Natural killer cell (primary cell): Measurements from ENCODE around the gene MACO1. TPM values are rescaled to one million over a fixed set of nuclear protein-coding genes. Genes with fewer than 3 reads are reported as not detected.
"Not testable (repeated sequence)": the region's sequence is repeated elsewhere in the genome, so short reads cannot be mapped to it uniquely, and the experiment has no call there.

Experiments used
- ATAC-seq, 3 donors: fragments of 150-1000 bp in 2 of 3; fragments of 200-7000 bp in 1 of 3; cut with Tn5 transposase; 1 replicate in 1 of 3; 2 replicates in 2 of 3; pipeline ENCODE4 v1.10.0; 2021; ENCODE audit warnings: mild to moderate bottlenecking in 2 of 3, moderate library complexity in 2 of 3
- DNase-seq, 2 donors: peaks; one replicate each; pipeline versions ENCODE4 v3.0.0 to v3.0.0-alpha.2; 2013 to 2021; ENCODE audit warnings: mixed read lengths in 1 of 2
- H3K27ac ChIP-seq: one replicate; pipeline ENCODE4 v1.5.1; 2013; ENCODE audit warnings: mild to moderate bottlenecking, low read length
- H3K27me3 ChIP-seq: one replicate; pipeline ENCODE4 v1.6.1; 2013; ENCODE audit warnings: low read length; ENCODE audit not compliant: control insufficient read depth, insufficient read depth
- H3K36me3 ChIP-seq: one replicate; pipeline ENCODE4 v1.6.1; 2013; ENCODE audit warnings: low read length; ENCODE audit not compliant: control insufficient read depth, insufficient read depth
- H3K4me1 ChIP-seq: one replicate; pipeline ENCODE4 v1.6.1; 2013; ENCODE audit warnings: low read length; ENCODE audit not compliant: control insufficient read depth, insufficient read depth
- H3K4me3 ChIP-seq: one replicate; pipeline ENCODE4 v1.5.1; 2013; ENCODE audit warnings: low read length
- H3K9me3 ChIP-seq: one replicate; pipeline ENCODE4 v1.6.1; 2013; ENCODE audit warnings: low read length; ENCODE audit not compliant: control insufficient read depth, insufficient read depth
- H3K27ac Mint-ChIP-seq, 2 donors: one replicate each; pipeline ENCODE4 v1.8.0; 2022; ENCODE audit warnings: mild to moderate bottlenecking in 2 of 2, mixed read lengths in 2 of 2, moderate library complexity in 1 of 2
- H3K27me3 Mint-ChIP-seq, 2 donors: one replicate each; pipeline ENCODE4 v1.8.0; 2022; ENCODE audit warnings: low read depth in 2 of 2, mixed read lengths in 2 of 2
- H3K36me3 Mint-ChIP-seq: one replicate; pipeline ENCODE4 v1.8.0; 2022; ENCODE audit warnings: mixed read lengths
- H3K4me1 Mint-ChIP-seq, 2 donors: one replicate each; pipeline ENCODE4 v1.8.0; 2022; ENCODE audit warnings: mixed read lengths in 2 of 2
- H3K4me3 Mint-ChIP-seq: one replicate; pipeline ENCODE4 v1.8.0; 2022; ENCODE audit warnings: mild to moderate bottlenecking, moderate library complexity, mixed read lengths
- H3K9me3 Mint-ChIP-seq, 2 donors: one replicate each; pipeline ENCODE4 v1.8.0; 2022; ENCODE audit warnings: mixed read lengths in 2 of 2
- WGBS: methylation state at CpG from one replicate; pipeline ENCODE4 v1.1.7; 2013; ENCODE audit warnings: missing lambda C conversion rate; ENCODE audit not compliant: insufficient coverage; 5-methylcytosine and 5-hydroxymethylcytosine counted together
- intact Hi-C: fragments of 100-400 bp; cut with micrococcal nuclease; formaldehyde crosslinking; loops from one replicate; pipeline ENCODE4 v1.14.2; 2022
- total RNA-seq, 4 donors: library from RNA; stranded (reverse); fragments of 120-200 nt in 1 of 4; gene quantifications; one replicate each; pipeline versions ENCODE4 v1.2.3 to v1.2.4, GENCODE V29; 2013 to 2022
- TF ChIP-seq, protein P1 (sequence below): fragments of 200-600 bp; IDR thresholded peaks from one replicate; pipeline ENCODE4 v1.8.0; 2022; ENCODE audit warnings: antibody characterized with exemption

Gene MACO1
- total RNA-seq, 3 donors from 2014 or later (not counting 1 experiment from before 2014, with no cell fraction given) = 15.9 to 19.6 (median 16.9) TPM

DNA sequence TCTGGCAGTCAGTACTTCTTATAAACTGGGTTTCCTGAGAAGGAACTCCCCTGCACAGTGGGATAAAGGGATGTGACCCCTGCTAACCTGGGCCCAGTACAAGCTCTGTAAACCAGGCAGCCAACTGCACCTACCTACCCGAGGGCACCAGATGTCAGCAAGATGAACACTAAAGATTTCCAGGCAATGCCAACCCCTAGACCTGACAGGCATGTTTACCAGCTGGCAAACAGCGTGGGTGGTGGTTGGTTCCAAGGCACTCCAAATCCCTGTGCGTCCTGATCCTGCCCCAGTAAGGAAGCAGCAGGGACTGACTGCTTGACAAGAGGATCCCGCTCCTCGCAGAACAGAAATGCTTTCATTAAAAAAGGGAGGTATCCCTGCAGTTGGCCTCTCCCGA lies 7.5 kb upstream of the MACO1 start:
- 91% methylated on average over 5 of the region's 6 CpGs for WGBS
- peaks cover 9 to 18% of the 10 kb centered on the region in 2 donors for H3K27me3 Mint-ChIP-seq
- DNase-seq, H3K9me3 ChIP-seq, H3K27ac ChIP-seq, H3K4me1 Mint-ChIP-seq, intact Hi-C loops, H3K27me3 ChIP-seq, H3K4me3 ChIP-seq, H3K4me1 ChIP-seq, ATAC-seq, H3K4me3 Mint-ChIP-seq, H3K27ac Mint-ChIP-seq, H3K9me3 Mint-ChIP-seq, H3K36me3 ChIP-seq, H3K36me3 Mint-ChIP-seq: not testable (repeated sequence)

DNA sequence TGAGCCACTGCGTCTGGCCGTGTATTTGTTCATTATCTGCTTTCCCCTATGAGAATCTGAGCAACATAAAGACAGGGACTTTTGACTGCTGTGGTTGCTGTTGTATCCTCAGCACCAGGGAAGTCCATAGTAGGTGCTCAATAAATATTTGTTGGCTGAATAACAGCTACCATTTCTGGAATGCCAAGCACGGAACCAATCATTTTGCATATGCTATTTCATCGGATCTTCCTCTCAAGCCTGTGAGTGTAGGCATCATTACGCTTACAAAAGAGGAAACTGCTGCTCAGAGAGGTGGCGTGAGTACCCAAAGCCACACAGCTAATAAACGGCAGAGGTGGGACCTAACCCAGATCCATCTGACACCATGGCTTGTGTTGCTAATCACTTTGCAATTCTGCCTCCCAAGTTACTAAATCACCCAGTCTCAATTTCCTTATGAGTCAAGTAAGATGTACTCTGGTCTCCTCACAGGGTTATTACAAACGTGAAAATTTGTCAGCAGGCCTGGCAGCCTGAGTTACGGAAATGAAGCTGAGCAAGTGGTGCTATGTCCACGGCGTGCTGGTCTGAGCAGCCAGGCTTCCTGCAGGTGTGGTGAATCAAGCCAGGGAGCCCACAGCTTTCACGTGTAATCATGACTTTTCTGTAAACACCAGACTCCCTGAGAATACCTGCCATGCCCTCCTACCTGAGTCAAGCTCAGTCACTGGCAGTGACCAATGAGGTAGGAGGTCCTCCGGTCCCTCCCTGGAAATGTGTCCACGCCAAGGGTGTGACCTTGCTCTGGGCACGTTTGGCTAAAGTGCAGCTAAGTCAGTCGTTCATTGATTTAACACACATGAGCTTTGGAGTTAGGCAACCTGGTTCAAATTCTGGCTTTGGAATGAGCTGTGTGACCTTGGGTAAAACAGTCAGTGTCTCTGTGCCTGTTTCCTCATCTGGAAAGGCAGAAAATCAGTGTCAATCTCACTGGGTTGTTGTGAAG lies 5.3 kb upstream of the MACO1 start:
- no peak overlapping the region for H3K4me3 ChIP-seq
- Mint-ChIP-seq H3K4me3 (no peak overlapping the region), H3K27me3 (peaks cover 9 to 11% of the 10 kb centered on the region in 2 donors), H3K36me3 (no peaks in the 10 kb centered on the region), H3K4me1 (peaks cover 2 to 3% of the 10 kb centered on the region in 2 donors), H3K9me3 (no peaks in the 10 kb centered on the region), H3K27ac (no peak overlapping the region)
- intact Hi-C loops = no loop called here
- H3K4me1 ChIP-seq = no peaks in the 10 kb centered on the region
- no peaks in the 10 kb centered on the region for H3K27me3 ChIP-seq
- DNase-seq (no peak), ATAC-seq (no peak)
- H3K36me3 ChIP-seq = no peaks in the 10 kb centered on the region
- 88% methylated on average over 16 of the region's 16 CpGs for WGBS
- no peaks in the 10 kb centered on the region for H3K9me3 ChIP-seq
- TF ChIP-seq, protein P1, sequence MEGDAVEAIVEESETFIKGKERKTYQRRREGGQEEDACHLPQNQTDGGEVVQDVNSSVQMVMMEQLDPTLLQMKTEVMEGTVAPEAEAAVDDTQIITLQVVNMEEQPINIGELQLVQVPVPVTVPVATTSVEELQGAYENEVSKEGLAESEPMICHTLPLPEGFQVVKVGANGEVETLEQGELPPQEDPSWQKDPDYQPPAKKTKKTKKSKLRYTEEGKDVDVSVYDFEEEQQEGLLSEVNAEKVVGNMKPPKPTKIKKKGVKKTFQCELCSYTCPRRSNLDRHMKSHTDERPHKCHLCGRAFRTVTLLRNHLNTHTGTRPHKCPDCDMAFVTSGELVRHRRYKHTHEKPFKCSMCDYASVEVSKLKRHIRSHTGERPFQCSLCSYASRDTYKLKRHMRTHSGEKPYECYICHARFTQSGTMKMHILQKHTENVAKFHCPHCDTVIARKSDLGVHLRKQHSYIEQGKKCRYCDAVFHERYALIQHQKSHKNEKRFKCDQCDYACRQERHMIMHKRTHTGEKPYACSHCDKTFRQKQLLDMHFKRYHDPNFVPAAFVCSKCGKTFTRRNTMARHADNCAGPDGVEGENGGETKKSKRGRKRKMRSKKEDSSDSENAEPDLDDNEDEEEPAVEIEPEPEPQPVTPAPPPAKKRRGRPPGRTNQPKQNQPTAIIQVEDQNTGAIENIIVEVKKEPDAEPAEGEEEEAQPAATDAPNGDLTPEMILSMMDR = no peak
- no peak overlapping the region for H3K27ac ChIP-seq

DNA sequence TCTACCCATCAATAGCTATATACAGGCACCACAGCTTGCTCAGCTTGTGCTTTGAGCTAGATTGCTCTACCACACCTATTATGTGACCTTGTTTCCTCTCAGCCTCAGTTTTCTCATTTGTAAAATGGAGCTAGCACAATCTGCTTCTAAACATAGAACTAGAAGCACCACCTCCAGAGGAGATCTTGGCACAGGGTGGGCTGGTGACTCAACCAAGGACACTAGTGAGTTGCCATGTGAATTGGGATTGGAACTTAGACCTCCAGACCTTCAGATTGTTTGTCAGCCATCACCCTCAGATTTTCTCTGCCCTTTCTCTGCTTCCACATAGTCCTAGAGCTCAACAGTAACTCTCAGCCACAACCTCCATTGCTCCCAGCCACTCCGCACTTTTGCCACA lies 3.0 kb upstream of the MACO1 start:
- ATAC-seq (no peak), DNase-seq (no peak)
- peaks cover 9 to 11% of the 10 kb centered on the region in 2 donors for H3K27me3 Mint-ChIP-seq
- WGBS = 100% methylated on average over 1 of the region's 1 CpG
- H3K36me3 Mint-ChIP-seq = no peaks in the 10 kb centered on the region
- peaks cover 17 to 18% of the 10 kb centered on the region in 2 donors for H3K4me1 Mint-ChIP-seq
- no peaks in the 10 kb centered on the region for H3K9me3 ChIP-seq
- no peaks in the 10 kb centered on the region for H3K9me3 Mint-ChIP-seq
- H3K36me3 ChIP-seq = no peaks in the 10 kb centered on the region
- TF ChIP-seq, protein P1 = no peak
- H3K27ac Mint-ChIP-seq = no peak overlapping the region
- intact Hi-C loops = no loop called here
- no peak overlapping the region for H3K27ac ChIP-seq
- no peak overlapping the region for H3K4me3 ChIP-seq
- no peaks in the 10 kb centered on the region for H3K27me3 ChIP-seq
- no peak overlapping the region for H3K4me3 Mint-ChIP-seq
- peaks cover 4% of the 10 kb centered on the region for H3K4me1 ChIP-seq

DNA sequence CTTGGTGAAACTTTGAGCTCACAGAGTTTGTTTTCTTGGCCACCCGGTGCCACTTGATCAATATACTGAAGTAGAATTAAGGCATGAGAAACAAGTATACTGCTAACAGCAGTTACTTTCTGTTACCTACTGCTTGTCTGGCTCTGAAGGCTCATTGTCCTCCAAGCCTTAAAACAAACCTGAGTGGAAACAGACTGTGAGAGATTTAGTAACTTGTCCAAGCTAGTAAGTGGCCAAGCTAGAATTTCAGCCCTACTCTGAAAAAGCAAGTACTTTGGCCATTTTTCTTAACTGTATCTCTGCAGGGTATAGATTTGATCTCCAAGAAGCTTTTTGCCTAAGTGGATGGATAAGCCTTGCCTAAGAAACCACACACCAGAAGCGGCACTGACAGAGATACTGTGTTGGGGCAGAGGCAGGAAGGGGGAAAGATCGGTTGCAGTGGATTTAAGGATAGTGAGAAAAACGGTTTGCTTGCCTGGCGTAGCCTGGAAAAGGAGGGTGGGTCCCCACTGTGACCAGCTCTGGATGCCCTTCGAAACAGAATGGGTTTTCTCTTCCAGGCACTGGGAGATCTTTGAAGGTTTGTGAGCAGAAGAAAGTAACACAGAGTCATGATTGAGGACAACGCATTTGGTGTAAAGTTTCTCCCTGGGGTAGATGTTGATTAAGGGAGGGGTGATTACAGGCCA lies 2.1 kb upstream of the MACO1 start:
- Histone ChIP-seq H3K9me3 (no peaks in the 10 kb centered on the region), H3K4me1 (peaks cover 7% of the 10 kb centered on the region), H3K36me3 (no peaks in the 10 kb centered on the region), H3K4me3 (no peak overlapping the region), H3K27ac (no peak overlapping the region), H3K27me3 (no peaks in the 10 kb centered on the region)
- Mint-ChIP-seq H3K9me3 (no peaks in the 10 kb centered on the region), H3K27ac (peak overlapping the region in 1 of 2 donors; percentile 99), H3K4me1 (peaks cover 26 to 27% of the 10 kb centered on the region in 2 donors), H3K4me3 (peak overlapping the region; percentile 67), H3K27me3 (peaks cover 5 to 6% of the 10 kb centered on the region in 2 donors), H3K36me3 (no peaks in the 10 kb centered on the region)
- ATAC-seq = no peak
- TF ChIP-seq, protein P1 = no peak
- intact Hi-C loops = no loop called here
- 95% methylated on average over 7 of the region's 7 CpGs for WGBS
- DNase-seq = no peak
